ENCODE data around the gene MTG1.

MTG1 gene

DNA sequence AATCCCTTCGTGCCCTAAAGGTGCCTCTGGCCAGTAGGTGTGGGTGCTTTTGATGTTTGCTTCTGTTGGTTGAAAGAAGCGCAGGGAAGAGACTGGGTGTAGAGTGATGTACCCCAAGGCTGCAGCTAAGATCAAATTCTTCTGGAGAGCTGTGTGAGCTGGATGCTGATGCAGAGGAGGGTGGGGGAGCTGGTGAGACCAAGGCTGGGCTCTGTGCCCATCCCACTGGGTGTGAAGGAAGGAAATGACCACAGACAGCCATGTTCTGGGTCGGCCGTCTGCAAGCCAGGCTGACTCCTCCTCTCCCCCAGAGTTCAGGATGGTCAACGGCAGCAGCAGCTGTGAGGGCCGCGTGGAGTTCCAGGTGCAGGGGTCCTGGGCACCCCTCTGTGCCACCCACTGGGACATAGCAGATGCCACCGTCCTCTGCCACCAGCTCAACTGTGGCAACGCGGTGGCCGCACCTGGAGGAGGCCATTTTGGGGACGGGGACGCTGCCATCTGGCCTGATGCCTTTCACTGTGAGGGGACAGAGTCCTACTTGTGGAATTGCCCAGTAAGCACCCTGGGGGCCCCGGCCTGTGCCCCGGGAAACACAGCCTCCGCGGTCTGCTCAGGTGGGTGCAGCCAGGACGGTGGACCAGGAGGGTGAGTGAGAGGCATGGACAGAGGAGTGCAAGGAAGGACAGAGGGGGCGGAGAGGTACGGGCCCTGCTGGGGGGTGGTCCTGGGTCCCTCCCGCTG lies 64.9 kb downstream of the MTG1 start:
- Histone ChIP-seq H3K9me3 (ENCODE audit: insufficient read depth, low read length) (no peaks in the 10 kb centered on the region), H3K36me3 (replicated peaks; ENCODE audit: low read depth, low read length) (no peaks in the 10 kb centered on the region), H3K4me1 (ENCODE audit: low read length) (no peaks in the 10 kb centered on the region), H3K9ac (ENCODE audit: low read length) (no peak overlapping the region), H3K4me3 (ENCODE audit: low read length) (no peak overlapping the region), H3K4me2 (ENCODE audit: low read length) (no peak overlapping the region), H3K79me2 (ENCODE audit: low read length) (no peaks in the 10 kb centered on the region), H2AFZ (ENCODE audit: low read depth, low read length) (no peak overlapping the region), H4K20me1 (ENCODE audit: insufficient read depth, low read length) (no peaks in the 10 kb centered on the region), H3K27ac (ENCODE audit: low read length) (no peak overlapping the region), H3K27me3 (ENCODE audit: low read depth, low read length) (no peaks in the 10 kb centered on the region)
- TF ChIP-seq EZH2phosphoT487 (IDR thresholded peaks at IDR 0.05; ENCODE audit: low read depth) = no peak
- TF ChIP-seq, protein P1, sequence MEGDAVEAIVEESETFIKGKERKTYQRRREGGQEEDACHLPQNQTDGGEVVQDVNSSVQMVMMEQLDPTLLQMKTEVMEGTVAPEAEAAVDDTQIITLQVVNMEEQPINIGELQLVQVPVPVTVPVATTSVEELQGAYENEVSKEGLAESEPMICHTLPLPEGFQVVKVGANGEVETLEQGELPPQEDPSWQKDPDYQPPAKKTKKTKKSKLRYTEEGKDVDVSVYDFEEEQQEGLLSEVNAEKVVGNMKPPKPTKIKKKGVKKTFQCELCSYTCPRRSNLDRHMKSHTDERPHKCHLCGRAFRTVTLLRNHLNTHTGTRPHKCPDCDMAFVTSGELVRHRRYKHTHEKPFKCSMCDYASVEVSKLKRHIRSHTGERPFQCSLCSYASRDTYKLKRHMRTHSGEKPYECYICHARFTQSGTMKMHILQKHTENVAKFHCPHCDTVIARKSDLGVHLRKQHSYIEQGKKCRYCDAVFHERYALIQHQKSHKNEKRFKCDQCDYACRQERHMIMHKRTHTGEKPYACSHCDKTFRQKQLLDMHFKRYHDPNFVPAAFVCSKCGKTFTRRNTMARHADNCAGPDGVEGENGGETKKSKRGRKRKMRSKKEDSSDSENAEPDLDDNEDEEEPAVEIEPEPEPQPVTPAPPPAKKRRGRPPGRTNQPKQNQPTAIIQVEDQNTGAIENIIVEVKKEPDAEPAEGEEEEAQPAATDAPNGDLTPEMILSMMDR (IDR thresholded peaks at IDR 0.05; ENCODE audit: low read depth, low read length) = no peak

GRCh38 chr10:133459454-133460207 lies 65.7 kb downstream of the MTG1 start:
- no peaks in the 10 kb centered on the region for H3K4me1 ChIP-seq (ENCODE audit: low read length)
- H4K20me1 ChIP-seq (ENCODE audit: insufficient read depth, low read length) = no peaks in the 10 kb centered on the region
- H3K4me3 ChIP-seq (ENCODE audit: low read length) = no peak overlapping the region
- no peaks in the 10 kb centered on the region for H3K9me3 ChIP-seq (ENCODE audit: insufficient read depth, low read length)
- H3K79me2 ChIP-seq (ENCODE audit: low read length) = no peaks in the 10 kb centered on the region
- H3K4me2 ChIP-seq (ENCODE audit: low read length) = no peak overlapping the region
- no peak overlapping the region for H3K27ac ChIP-seq (ENCODE audit: low read length)
- no peak overlapping the region for H2AFZ ChIP-seq (ENCODE audit: low read depth, low read length)
- no peak overlapping the region for H3K9ac ChIP-seq (ENCODE audit: low read length)
- no peaks in the 10 kb centered on the region for H3K36me3 ChIP-seq (replicated peaks; ENCODE audit: low read depth, low read length)
- no peaks in the 10 kb centered on the region for H3K27me3 ChIP-seq (ENCODE audit: low read depth, low read length)
- TF ChIP-seq, protein P1 (IDR thresholded peaks at IDR 0.05; ENCODE audit: low read depth, low read length) = no peak
- TF ChIP-seq EZH2phosphoT487 (IDR thresholded peaks at IDR 0.05; ENCODE audit: low read depth) = no peak

DNA sequence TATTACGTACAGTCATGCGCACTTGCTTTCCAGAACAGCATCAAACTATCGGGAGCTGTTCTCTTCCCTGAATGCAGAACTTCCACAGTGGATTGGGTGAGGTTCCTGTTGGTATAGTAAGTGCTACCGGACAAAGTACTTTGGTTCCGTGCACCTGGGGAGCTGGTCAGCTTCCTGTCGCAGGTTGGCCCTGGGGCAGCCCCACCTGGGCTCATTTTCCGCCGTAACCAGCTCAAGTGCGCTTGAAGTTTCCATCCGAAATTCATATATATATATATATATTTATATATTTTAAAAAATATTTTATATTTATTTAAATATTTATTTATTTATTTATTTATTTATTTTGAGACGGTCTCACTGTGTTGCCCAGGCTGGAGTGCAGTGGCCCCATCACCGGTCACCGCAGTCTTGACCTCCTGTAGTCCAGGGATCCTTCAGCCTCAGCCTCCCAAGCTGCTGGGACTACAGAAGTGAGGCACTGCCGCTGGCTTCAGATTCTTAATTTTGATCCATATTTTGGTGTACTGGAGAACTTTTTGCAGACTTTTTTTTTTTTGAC lies 66.3 kb downstream of the MTG1 start:
- H4K20me1 ChIP-seq (ENCODE audit: insufficient read depth, low read length) = no peaks in the 10 kb centered on the region
- no peak for TF ChIP-seq EZH2phosphoT487 (IDR thresholded peaks at IDR 0.05; ENCODE audit: low read depth)
- TF ChIP-seq, protein P1 (IDR thresholded peaks at IDR 0.05; ENCODE audit: low read depth, low read length) = no peak
- no peaks in the 10 kb centered on the region for H3K4me1 ChIP-seq (ENCODE audit: low read length)
- no peak overlapping the region for H2AFZ ChIP-seq (ENCODE audit: low read depth, low read length)
- no peaks in the 10 kb centered on the region for H3K27me3 ChIP-seq (ENCODE audit: low read depth, low read length)
- no peaks in the 10 kb centered on the region for H3K36me3 ChIP-seq (replicated peaks; ENCODE audit: low read depth, low read length)
- no peak overlapping the region for H3K9ac ChIP-seq (ENCODE audit: low read length)
- H3K4me2 ChIP-seq (ENCODE audit: low read length) = no peak overlapping the region
- no peak overlapping the region for H3K27ac ChIP-seq (ENCODE audit: low read length)
- H3K4me3 ChIP-seq (ENCODE audit: low read length) = no peak overlapping the region
- no peaks in the 10 kb centered on the region for H3K9me3 ChIP-seq (ENCODE audit: insufficient read depth, low read length)
- H3K79me2 ChIP-seq (ENCODE audit: low read length) = no peaks in the 10 kb centered on the region

- no peak overlapping the region for H3K4me2 ChIP-seq (ENCODE audit: low read length)
- no peak overlapping the region for H2AFZ ChIP-seq (ENCODE audit: low read depth, low read length)
- H3K9me3 ChIP-seq (ENCODE audit: insufficient read depth, low read length) = no peaks in the 10 kb centered on the region
- H3K4me1 ChIP-seq (ENCODE audit: low read length) = no peaks in the 10 kb centered on the region
- no peak overlapping the region for H3K4me3 ChIP-seq (ENCODE audit: low read length)
- H3K9ac ChIP-seq (ENCODE audit: low read length) = no peak overlapping the region
- H3K36me3 ChIP-seq (replicated peaks; ENCODE audit: low read depth, low read length) = no peaks in the 10 kb centered on the region
- no peaks in the 10 kb centered on the region for H4K20me1 ChIP-seq (ENCODE audit: insufficient read depth, low read length)
- H3K27me3 ChIP-seq (ENCODE audit: low read depth, low read length) = no peaks in the 10 kb centered on the region
- TF ChIP-seq, protein P1 (IDR thresholded peaks at IDR 0.05; ENCODE audit: low read depth, low read length) = no peak
- TF ChIP-seq EZH2phosphoT487 (IDR thresholded peaks at IDR 0.05; ENCODE audit: low read depth) = no peak
- H3K27ac ChIP-seq (ENCODE audit: low read length) = no peak overlapping the region
- H3K79me2 ChIP-seq (ENCODE audit: low read length) = no peaks in the 10 kb centered on the region
These were observed 67.1 kb downstream of the MTG1 start for GRCh38 chr10:133461027-133461426.
